Brain microvascular endothelial cell (primary cell): ENCODE measurements around the gene ROR2.

ENCODE experiments used
- DNase-seq: peaks from one replicate; pipeline ENCODE4 v3.0.0-alpha.2; 2020
- H3K27ac ChIP-seq: fragments of 250-450 bp; sonication (Bioruptor Pico); 2 replicates; pipeline ENCODE4 v1.5.1; 2020; ENCODE audit warnings: mild to moderate bottlenecking, moderate library complexity
- H3K27me3 ChIP-seq: fragments of 250-450 bp; sonication (Bioruptor Pico); replicated peaks from 2 replicates; pipeline ENCODE4 v1.5.1; 2020; ENCODE audit warnings: mild to moderate bottlenecking
- H3K36me3 ChIP-seq: fragments of 250-450 bp; sonication (Bioruptor Pico); replicated peaks from 2 replicates; pipeline ENCODE4 v1.5.1; 2020; ENCODE audit warnings: mild to moderate bottlenecking
- H3K4me3 ChIP-seq: 2 replicates; pipeline ENCODE4 v1.5.1; 2011; ENCODE audit warnings: low read depth, mild to moderate bottlenecking, control low read depth, low read length, moderate library complexity
- CTCF ChIP-seq: IDR thresholded peaks from 2 replicates; pipeline ENCODE4 v1.5.1; 2011; ENCODE audit warnings: low read depth, mild to moderate bottlenecking, moderate library complexity, low read length, control low read depth, inconsistent platforms; ENCODE audit errors: missing control alignments
- in situ Hi-C: cut with HindIII; loops from 2 replicates; pipeline ENCODE4 v1.10.0; 2017; ENCODE audit warnings: low sequenced_read_pairs, low pct_ligation_motif_present

The ROR2 gene

DNA sequence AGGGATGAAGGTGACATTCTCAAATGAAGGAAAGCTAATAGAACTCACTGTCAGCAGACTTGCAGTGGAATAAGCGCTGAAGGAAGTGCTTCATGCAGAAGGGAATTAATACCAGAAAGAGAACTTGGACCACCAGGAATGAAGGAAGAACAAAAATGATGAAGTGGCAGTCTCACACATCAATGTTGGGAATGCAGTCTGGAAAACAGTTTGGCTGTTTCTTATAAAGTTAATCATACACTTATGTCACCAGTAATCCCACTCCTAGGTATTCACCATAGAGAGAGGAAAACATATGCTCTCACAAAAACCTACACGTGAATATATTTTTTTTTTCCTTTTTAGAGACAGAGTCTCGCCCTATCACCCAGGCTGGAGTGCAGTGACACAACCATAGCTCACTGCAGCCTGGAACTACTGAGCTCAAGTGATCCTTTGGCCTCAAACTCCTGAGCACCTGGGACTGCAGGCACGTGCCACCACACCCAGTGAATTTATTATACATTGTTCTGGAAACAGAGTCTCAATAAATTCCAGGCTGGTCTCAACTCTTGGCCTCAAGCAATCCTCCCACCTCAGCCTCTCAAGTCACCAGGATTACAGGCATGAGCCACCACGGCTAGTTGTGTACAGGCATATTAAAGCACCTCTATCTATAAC is 81.2 kb downstream of the ROR2 start:
- in situ Hi-C loops: no loop called here
- H3K27me3 ChIP-seq: no peaks in the 10 kb centered on the region
- H3K36me3 ChIP-seq: no peaks in the 10 kb centered on the region
- H3K27ac ChIP-seq: no peak overlapping the region
- DNase-seq: no peak
- TF ChIP-seq CTCF: no peak
- H3K4me3 ChIP-seq: no peak overlapping the region

DNA sequence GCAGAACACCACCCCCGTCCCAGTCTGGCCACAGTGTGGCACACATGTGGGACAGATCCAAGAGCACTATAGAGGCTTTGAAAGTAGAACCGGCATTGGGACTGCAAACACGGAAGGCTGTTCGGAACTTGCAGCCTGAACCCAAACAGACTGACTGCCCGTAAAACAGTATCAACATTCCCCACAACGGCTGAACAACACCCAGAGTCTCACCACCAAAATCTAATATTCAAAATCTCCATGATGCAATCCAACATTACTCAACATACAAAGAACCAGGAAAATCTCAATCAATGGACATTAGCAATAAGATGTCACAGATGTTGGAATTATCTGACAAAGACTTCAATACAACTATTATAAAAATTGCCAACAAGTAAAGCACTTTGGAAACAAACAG is 82.3 kb downstream of the ROR2 start:
- Histone ChIP-seq H3K36me3 (no peaks in the 10 kb centered on the region), H3K27me3 (no peaks in the 10 kb centered on the region), H3K27ac (no peak overlapping the region), H3K4me3 (no peak overlapping the region)
- no peak for TF ChIP-seq CTCF
- DNase-seq: no peak
- in situ Hi-C loops: no loop called here

GRCh38 chr9:91865041-91865440 is 85.0 kb downstream of the ROR2 start:
- no peak for DNase-seq
- in situ Hi-C loops: no loop called here
- Histone ChIP-seq H3K27ac (no peak overlapping the region), H3K4me3 (no peak overlapping the region), H3K27me3 (no peaks in the 10 kb centered on the region), H3K36me3 (no peaks in the 10 kb centered on the region)
- no peak for TF ChIP-seq CTCF

GRCh38 chr9:91864380-91864779 is 85.6 kb downstream of the ROR2 start:
- Histone ChIP-seq H3K36me3 (no peaks in the 10 kb centered on the region), H3K27me3 (no peaks in the 10 kb centered on the region), H3K27ac (no peak overlapping the region), H3K4me3 (no peak overlapping the region)
- in situ Hi-C loops: no loop called here
- no peak for TF ChIP-seq CTCF
- DNase-seq: no peak

DNA sequence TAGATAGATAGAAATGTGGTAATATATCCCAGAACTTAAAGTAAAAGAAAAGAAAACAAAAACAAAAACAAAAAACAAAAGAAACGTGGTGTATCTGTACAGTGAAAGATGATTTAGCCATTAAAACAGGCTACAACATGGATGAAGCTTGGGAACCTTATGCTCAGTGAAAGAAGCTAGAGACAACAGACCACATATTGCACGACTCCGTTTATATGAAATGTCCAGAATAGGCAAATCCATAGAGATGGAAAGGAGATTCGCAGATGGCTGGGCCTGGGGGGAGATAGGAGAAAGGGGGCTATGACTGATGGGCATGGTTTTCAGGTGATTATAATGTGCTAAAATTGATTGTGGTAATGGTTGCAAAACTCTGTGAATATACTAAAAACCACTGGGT is 86.6 kb downstream of the ROR2 start:
- in situ Hi-C loops: no loop called here
- H3K4me3 ChIP-seq: no peak overlapping the region
- H3K27ac ChIP-seq: no peak overlapping the region
- no peak for TF ChIP-seq CTCF
- no peaks in the 10 kb centered on the region for H3K27me3 ChIP-seq
- H3K36me3 ChIP-seq: no peaks in the 10 kb centered on the region
- no peak for DNase-seq

GRCh38 chr9:91858213-91859030 is 91.6 kb downstream of the ROR2 start:
- H3K27ac ChIP-seq: no peak overlapping the region
- TF ChIP-seq CTCF: no peak
- no peak for DNase-seq
- H3K27me3 ChIP-seq: no peaks in the 10 kb centered on the region
- no peaks in the 10 kb centered on the region for H3K36me3 ChIP-seq
- H3K4me3 ChIP-seq: no peak overlapping the region
- in situ Hi-C loops: no loop called here
